Upper lobe of left lung (tissue), 6 donors: ENCODE measurements around the gene CREB1. TPM values are rescaled to one million over a fixed set of nuclear protein-coding genes. Genes with fewer than 3 reads are reported as not detected.

Experiments used
- ATAC-seq, 2 donors: fragments of 200-7000 bp; cut with Tn5 transposase; one replicate each; pipeline ENCODE4 v1.9.1; 2022; ENCODE audit warnings: mild to moderate bottlenecking in 2 of 2, moderate library complexity in 2 of 2; ENCODE audit not compliant: low FRiP score in 2 of 2
- DNase-seq, 2 donors: peaks; one replicate each; pipeline ENCODE4 v3.0.0-alpha.2; 2019 to 2020
- H3K27ac ChIP-seq, 4 donors: fragments of 200-600 bp; sonication (generic); one replicate each; pipeline ENCODE4 v1.5.1; 2016 to 2019
- H3K27me3 ChIP-seq, 4 donors: fragments of 200-600 bp; sonication (generic); one replicate each; pipeline ENCODE4 v1.5.1; 2017 to 2019
- H3K36me3 ChIP-seq, 4 donors: fragments of 200-600 bp; sonication (generic); one replicate each; pipeline ENCODE4 v1.5.1; 2016 to 2019
- H3K4me1 ChIP-seq, 4 donors: fragments of 200-600 bp; sonication (generic); one replicate each; pipeline ENCODE4 v1.5.1; 2018 to 2019
- H3K4me3 ChIP-seq, 4 donors: fragments of 200-600 bp; sonication (generic); one replicate each; pipeline ENCODE4 v1.5.1; 2017 to 2019; ENCODE audit warnings: mild to moderate bottlenecking in 2 of 4, moderate library complexity in 1 of 4
- H3K9me3 ChIP-seq, 4 donors: fragments of 200-600 bp; sonication (generic); one replicate each; pipeline ENCODE4 v1.5.1; 2018 to 2019
- EP300 ChIP-seq, 4 donors: sonication (generic); formaldehyde crosslinking; IDR thresholded peaks; one replicate each; pipeline ENCODE4 v1.5.1; 2017; ENCODE audit warnings: antibody characterized with exemption in 4 of 4, control low read depth in 2 of 4
- POLR2A ChIP-seq, 4 donors: fragments of 450-650 bp; IDR thresholded peaks; one replicate each; pipeline ENCODE4 v1.5.1; 2016 to 2017; ENCODE audit warnings: antibody characterized with exemption in 4 of 4, mild to moderate bottlenecking in 2 of 4
- POLR2AphosphoS5 ChIP-seq, 2 donors: sonication (generic); formaldehyde crosslinking; IDR thresholded peaks; one replicate each; pipeline ENCODE4 v1.5.1; 2017; ENCODE audit warnings: antibody characterized with exemption in 2 of 2
- whole genome bisulfite sequencing, 2 donors: methylation state at CpG; one replicate each; pipeline ENCODE4 v1.1.5; 2017 to 2018; 5-methylcytosine and 5-hydroxymethylcytosine counted together
- total RNA-seq, 6 donors: library from RNA; depleted of rRNA in 4 of 6; stranded (reverse); fragments of >200 nt in 4 of 6; gene quantifications; one replicate each; pipeline versions ENCODE4 v1.1.0 to v1.2.1, GENCODE V29; 2016 to 2021
- TF ChIP-seq, protein P1 (sequence below), 6 experiments: fragments of 450-650 bp in 4 of 6; fragments of 200-600 bp in 2 of 6; sonication (generic) in 2 of 6; IDR thresholded peaks; one replicate each; pipeline ENCODE4 v1.5.1; 2016 to 2019; ENCODE audit warnings: antibody characterized with exemption in 6 of 6
- donor health status: DM: no; HTN: no; CAD: no; lungs with moderate emphysema.
- donor health status: DM: no; HTN: yes; CAD: no; lungs with severe emphysema.

CREB1 gene
- total RNA-seq, 6 donors from 2014 or later, result 15.7 to 75.5 (median 41.8) TPM

DNA sequence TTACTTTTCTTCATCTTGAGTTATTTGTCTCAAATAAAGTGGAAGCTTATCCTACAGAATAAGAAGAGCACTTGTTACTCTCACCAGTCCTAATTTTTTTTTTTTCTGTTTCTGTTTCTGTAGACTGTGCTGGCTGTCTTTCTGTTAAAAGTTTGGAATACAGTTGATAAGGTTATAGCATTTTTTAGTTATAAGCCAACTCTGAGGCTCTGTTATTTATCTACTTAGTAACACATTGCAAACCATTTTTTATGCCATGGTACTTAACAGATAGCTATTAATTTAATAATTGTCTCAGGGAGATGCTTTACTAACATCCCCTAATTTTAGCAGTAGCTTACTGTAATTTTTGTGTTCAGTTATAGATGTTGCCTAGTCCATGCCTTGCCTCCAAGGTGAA is 37.9 kb downstream of the CREB1 start:
- no peak for TF ChIP-seq EP300 (IDR thresholded peaks at IDR 0.05)
- TF ChIP-seq POLR2A (IDR thresholded peaks at IDR 0.05), result no peak
- TF ChIP-seq, protein P1, sequence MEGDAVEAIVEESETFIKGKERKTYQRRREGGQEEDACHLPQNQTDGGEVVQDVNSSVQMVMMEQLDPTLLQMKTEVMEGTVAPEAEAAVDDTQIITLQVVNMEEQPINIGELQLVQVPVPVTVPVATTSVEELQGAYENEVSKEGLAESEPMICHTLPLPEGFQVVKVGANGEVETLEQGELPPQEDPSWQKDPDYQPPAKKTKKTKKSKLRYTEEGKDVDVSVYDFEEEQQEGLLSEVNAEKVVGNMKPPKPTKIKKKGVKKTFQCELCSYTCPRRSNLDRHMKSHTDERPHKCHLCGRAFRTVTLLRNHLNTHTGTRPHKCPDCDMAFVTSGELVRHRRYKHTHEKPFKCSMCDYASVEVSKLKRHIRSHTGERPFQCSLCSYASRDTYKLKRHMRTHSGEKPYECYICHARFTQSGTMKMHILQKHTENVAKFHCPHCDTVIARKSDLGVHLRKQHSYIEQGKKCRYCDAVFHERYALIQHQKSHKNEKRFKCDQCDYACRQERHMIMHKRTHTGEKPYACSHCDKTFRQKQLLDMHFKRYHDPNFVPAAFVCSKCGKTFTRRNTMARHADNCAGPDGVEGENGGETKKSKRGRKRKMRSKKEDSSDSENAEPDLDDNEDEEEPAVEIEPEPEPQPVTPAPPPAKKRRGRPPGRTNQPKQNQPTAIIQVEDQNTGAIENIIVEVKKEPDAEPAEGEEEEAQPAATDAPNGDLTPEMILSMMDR (IDR thresholded peaks at IDR 0.05), result no peak
- TF ChIP-seq POLR2AphosphoS5 (IDR thresholded peaks at IDR 0.05), result no peak
- H3K36me3 ChIP-seq, result peaks cover 8 to 60% (median 17%) of the 10 kb centered on the region in 4 donors
- H3K27ac ChIP-seq, result no peak overlapping the region
- ATAC-seq (no peak), DNase-seq (no peak)
- no peak overlapping the region for H3K4me3 ChIP-seq
- no peaks in the 10 kb centered on the region for H3K4me1 ChIP-seq
- H3K9me3 ChIP-seq, result no peaks in the 10 kb centered on the region
- H3K27me3 ChIP-seq, result no peaks in the 10 kb centered on the region

DNA sequence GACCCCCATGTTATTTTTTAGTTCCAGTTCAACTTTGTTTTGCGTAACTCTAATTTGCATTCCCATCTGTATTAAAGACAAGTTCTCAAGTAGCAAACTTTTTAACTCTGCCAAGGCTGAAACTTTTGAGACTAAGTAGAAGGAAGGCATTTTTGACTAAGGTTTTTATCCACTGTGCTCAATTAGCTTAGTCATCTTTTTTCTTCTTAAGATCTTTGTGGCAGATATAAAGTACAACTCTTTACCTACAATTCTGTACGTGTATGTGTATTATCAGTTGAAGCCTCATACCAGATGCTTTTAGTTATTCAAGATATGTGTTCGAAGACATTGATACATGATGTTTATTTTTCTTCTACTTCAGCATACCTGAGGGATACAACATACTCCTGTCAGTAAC is 41.6 kb downstream of the CREB1 start:
- ATAC-seq, result no peak
- peaks cover 10 to 78% (median 17%) of the 10 kb centered on the region in 4 donors for H3K36me3 ChIP-seq
- WGBS, 2 donors, result 88% methylated on average over 3 of the region's 3 CpGs

DNA sequence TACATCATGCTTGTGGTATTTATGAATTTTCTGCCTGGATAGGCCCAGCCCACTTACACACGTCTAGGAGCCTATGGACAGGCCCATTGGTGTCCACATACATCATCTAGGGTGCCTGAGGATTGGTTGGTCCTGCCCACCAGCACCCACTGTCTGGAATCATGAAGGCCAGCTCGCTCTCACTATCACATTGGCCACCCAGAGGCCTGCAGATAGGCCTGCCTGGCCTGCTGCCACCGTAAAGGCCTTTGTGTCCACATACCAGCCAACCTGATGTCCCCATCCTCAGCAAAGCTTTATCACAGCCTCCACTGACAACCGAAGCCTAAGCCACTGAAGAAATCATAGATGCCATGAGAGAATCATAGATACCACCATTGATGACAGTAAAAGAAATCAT is 55.2 kb downstream of the CREB1 start:
- peaks cover 2 to 67% (median 15%) of the 10 kb centered on the region in 4 donors for H3K36me3 ChIP-seq
- H3K4me1 ChIP-seq, result no peaks in the 10 kb centered on the region
- no peak for ATAC-seq
- DNase-seq, result no peak
- no peaks in the 10 kb centered on the region for H3K27me3 ChIP-seq
- H3K4me3 ChIP-seq, result no peak overlapping the region
- WGBS, 2 donors, result 92 to 100% methylated on average over 2 to 4 of the region's 4 CpGs
- TF ChIP-seq, protein P1 (IDR thresholded peaks at IDR 0.05), result no peak
- TF ChIP-seq POLR2A (IDR thresholded peaks at IDR 0.05) (no peak), POLR2AphosphoS5 (IDR thresholded peaks at IDR 0.05) (no peak), EP300 (IDR thresholded peaks at IDR 0.05) (no peak)
- no peaks in the 10 kb centered on the region for H3K9me3 ChIP-seq
- no peak overlapping the region for H3K27ac ChIP-seq

More for the DNA sequence above, 41.6 kb downstream of the CREB1 start:
- no peak for TF ChIP-seq EP300 (IDR thresholded peaks at IDR 0.05)
- no peak for TF ChIP-seq POLR2AphosphoS5 (IDR thresholded peaks at IDR 0.05)
- TF ChIP-seq, protein P1 (IDR thresholded peaks at IDR 0.05), result no peak
- TF ChIP-seq POLR2A (IDR thresholded peaks at IDR 0.05), result no peak
- no peak for DNase-seq
- H3K27ac ChIP-seq, result no peak overlapping the region
- H3K4me1 ChIP-seq, result no peaks in the 10 kb centered on the region
- H3K9me3 ChIP-seq, result no peaks in the 10 kb centered on the region
- no peaks in the 10 kb centered on the region for H3K27me3 ChIP-seq
- no peak overlapping the region for H3K4me3 ChIP-seq

DNA sequence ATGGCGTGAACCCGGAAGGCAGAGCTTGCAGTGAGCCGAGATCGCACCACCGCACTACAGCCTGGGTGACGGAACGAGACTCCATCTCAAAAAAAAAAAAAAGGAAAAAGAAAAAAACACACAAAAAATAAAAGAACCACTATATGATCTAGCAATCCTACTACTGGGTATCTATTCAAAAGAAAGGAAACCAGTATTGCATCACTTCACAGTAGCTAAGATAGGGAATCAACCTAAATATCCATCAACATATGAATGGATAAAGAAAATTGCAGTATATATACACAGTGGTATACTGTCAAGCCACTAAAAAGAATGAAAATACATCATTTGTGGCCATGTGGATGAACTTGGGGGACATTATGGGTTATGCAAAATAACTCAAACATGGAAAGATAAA is 57.5 kb downstream of the CREB1 start:
- peaks cover 0 to 6% (median 2%) of the 10 kb centered on the region in 4 donors for H3K9me3 ChIP-seq
- ATAC-seq, result no peak
- DNase-seq, result no peak
- 95 to 98% methylated on average over 7 of the region's 7 CpGs for WGBS, 2 donors
- no peak overlapping the region for H3K27ac ChIP-seq
- no peaks in the 10 kb centered on the region for H3K4me1 ChIP-seq
- peaks cover 0 to 67% (median 20%) of the 10 kb centered on the region in 4 donors for H3K36me3 ChIP-seq
- H3K27me3 ChIP-seq, result no peaks in the 10 kb centered on the region
- no peak overlapping the region for H3K4me3 ChIP-seq
- TF ChIP-seq POLR2AphosphoS5 (IDR thresholded peaks at IDR 0.05), result no peak
- TF ChIP-seq, protein P1 (IDR thresholded peaks at IDR 0.05), result no peak
- no peak for TF ChIP-seq EP300 (IDR thresholded peaks at IDR 0.05)
- no peak for TF ChIP-seq POLR2A (IDR thresholded peaks at IDR 0.05)

DNA sequence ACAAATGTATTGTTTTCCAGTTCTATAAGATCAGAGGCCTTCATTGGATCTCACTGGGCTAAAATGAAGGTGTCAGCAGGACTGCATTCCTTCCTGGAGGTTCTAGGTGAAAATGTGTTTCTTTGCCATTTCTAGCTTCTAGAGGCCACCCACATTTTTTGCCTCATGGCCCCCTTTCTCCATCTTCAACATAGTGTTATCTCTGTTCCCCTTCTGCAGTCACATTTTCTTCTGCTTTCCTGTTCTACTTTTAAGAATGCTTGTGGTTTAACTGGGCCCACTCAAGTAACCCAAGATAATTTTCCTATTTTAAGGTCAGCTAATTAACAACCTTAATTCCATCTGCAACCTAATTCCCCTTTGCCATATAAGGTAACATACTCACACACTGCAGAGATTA is 59.4 kb downstream of the CREB1 start:
- Histone ChIP-seq H3K36me3 (peaks cover 0 to 67% (median 27%) of the 10 kb centered on the region in 4 donors), H3K4me3 (no peak overlapping the region), H3K27me3 (no peaks in the 10 kb centered on the region), H3K27ac (no peak overlapping the region), H3K9me3 (peaks cover 0 to 8% (median 3%) of the 10 kb centered on the region in 4 donors), H3K4me1 (no peaks in the 10 kb centered on the region)
- ATAC-seq (no peak), DNase-seq (no peak)
- TF ChIP-seq POLR2AphosphoS5 (IDR thresholded peaks at IDR 0.05) (no peak), EP300 (IDR thresholded peaks at IDR 0.05) (no peak), POLR2A (IDR thresholded peaks at IDR 0.05) (no peak)
- TF ChIP-seq, protein P1 (IDR thresholded peaks at IDR 0.05), result no peak
